Measurements from ENCODE around the gene AKAP7. TPM values are rescaled to one million over a fixed set of nuclear protein-coding genes. Genes with fewer than 3 reads are reported as not detected.

The AKAP7 gene
- total RNA-seq, 1 experiment from 2014 or later, result 8.8 TPM

Other genes with a start within 250 kb of the AKAP7 start
- 24.5 and 33.2 TPM in 2 replicates for gene EPB41L2, start 72.2 kb upstream of the AKAP7 start, total RNA-seq (2014; rRNA removed; shearing (Covaris generic))

Data from RPMI7951 (cell line).